ENCODE measurements around the gene SPRY4.

- TF ChIP-seq NR3C1 (CRISPR knock-in tag; conservative IDR thresholded peaks at IDR 0.05; ENCODE audit: low read depth) (no peak), GABPB1 (CRISPR knock-in tag; IDR thresholded peaks at IDR 0.05) (no peak), TCF7 (CRISPR knock-in tag; IDR thresholded peaks at IDR 0.05; ENCODE audit: low read depth) (no peak), NFYB (CRISPR knock-in tag; conservative IDR thresholded peaks at IDR 0.05; ENCODE audit: low read depth) (no peak), AFF4 (CRISPR knock-in tag; IDR thresholded peaks at IDR 0.05; ENCODE audit: borderline replicate concordance) (no peak), CTCF (IDR thresholded peaks at IDR 0.05) (no peak), ZNF416 (CRISPR knock-in tag; IDR thresholded peaks at IDR 0.05) (no peak), MYBL2 (CRISPR knock-in tag; IDR thresholded peaks at IDR 0.05) (no peak), ARID4B (CRISPR knock-in tag; IDR thresholded peaks at IDR 0.05; ENCODE audit: borderline replicate concordance) (no peak), NR2C2 (CRISPR knock-in tag; IDR thresholded peaks at IDR 0.05) (no peak), NR1H2 (CRISPR knock-in tag; IDR thresholded peaks at IDR 0.05) (no peak), OVOL2 (CRISPR knock-in tag; IDR thresholded peaks at IDR 0.05; ENCODE audit: borderline replicate concordance) (no peak)
Observed at GRCh38 chr5:142364251-142365145, 39.7 kb upstream of the SPRY4 start.

Data from WTC11 (cell line).